B cell (primary cell): Measurements from ENCODE around the gene SLAMF9. TPM values are rescaled to one million over a fixed set of nuclear protein-coding genes. Genes with fewer than 3 reads are reported as not detected.

Source experiments
- ATAC-seq: fragments of 200-7000 bp; cut with Tn5 transposase; one replicate; pipeline ENCODE4 v1.10.0; 2021; ENCODE audit warnings: low read depth, mild to moderate bottlenecking, moderate number of reproducible peaks, moderate library complexity
- CTCF ChIA-PET: fragments of 350-600 bp; sonication (Branson Sonifier 250); formaldehyde crosslinking; loops from one replicate; lab custom pipeline; 2021; ENCODE audit warnings: antibody characterized with exemption, inconsistent platforms; lab: Charles Lee
- POLR2A ChIA-PET: fragments of 350-600 bp; sonication (Branson Sonifier 250); formaldehyde crosslinking; loops from one replicate; lab custom pipeline; 2021; ENCODE audit warnings: antibody characterized with exemption; lab: Charles Lee
- DNase-seq: peaks from one replicate; pipeline ENCODE4 v3.0.0; 2013
- H2AFZ ChIP-seq: 2 replicates; pipeline ENCODE4 v1.6.1; 2012; ENCODE audit warnings: mild to moderate bottlenecking, low read depth, low read length; ENCODE audit not compliant: insufficient read depth, poor library complexity, severe bottlenecking
- H3K27ac ChIP-seq, 2 donors: 1 replicate in 1 of 2; 2 replicates in 1 of 2; pipeline ENCODE4 v1.5.1; 2012 to 2013; ENCODE audit warnings: low read length in 2 of 2, mild to moderate bottlenecking in 2 of 2, moderate library complexity in 1 of 2
- H3K27me3 ChIP-seq, 4 experiments: fragments of 200-600 bp in 1 of 4; sonication (generic) in 1 of 4; replicated peaks in 1 of 4; 1 replicate in 2 of 4; 2 replicates in 2 of 4; pipeline versions ENCODE4 v1.6.1 to v1.7.0; 2013 to 2016; ENCODE audit warnings: low read length in 3 of 4, mild to moderate bottlenecking in 2 of 4, mixed read lengths in 1 of 4, moderate library complexity in 1 of 4; ENCODE audit not compliant: insufficient read depth in 4 of 4, control insufficient read depth in 3 of 4; ENCODE audit errors: control extremely low read depth in 1 of 4
- H3K36me3 ChIP-seq, 2 experiments: replicated peaks in 1 of 2; 1 replicate in 1 of 2; 2 replicates in 1 of 2; pipeline versions ENCODE4 v1.6.1 to v1.7.1; 2013; ENCODE audit warnings: low read length in 1 of 2; ENCODE audit not compliant: insufficient read depth in 2 of 2, control insufficient read depth in 1 of 2; ENCODE audit errors: control extremely low read depth in 1 of 2, extremely low read depth in 1 of 2
- H3K4me1 ChIP-seq, 2 donors: fragments of 200-600 bp in 1 of 2; sonication (generic) in 1 of 2; 1 replicate in 1 of 2; 2 replicates in 1 of 2; pipeline versions ENCODE4 v1.5.1 to v1.6.1; 2013 to 2017; ENCODE audit warnings: low read length in 2 of 2; ENCODE audit not compliant: control insufficient read depth in 2 of 2, insufficient read depth in 2 of 2
- H3K4me2 ChIP-seq: replicated peaks from 2 replicates; pipeline ENCODE3; 2012; ENCODE audit warnings: mild to moderate bottlenecking, low read depth, low read length; ENCODE audit not compliant: poor library complexity, severe bottlenecking
- H3K4me3 ChIP-seq, 5 experiments: fragments of 200-600 bp in 1 of 5; sonication (generic) in 1 of 5; 1 replicate in 3 of 5; 2 replicates in 2 of 5; pipeline versions ENCODE4 v1.5.1 to v1.7.0; 2011 to 2016; ENCODE audit warnings: low read length in 4 of 5, mild to moderate bottlenecking in 4 of 5, low read depth in 2 of 5, control low read depth in 1 of 5, moderate library complexity in 1 of 5; ENCODE audit not compliant: insufficient read depth in 1 of 5; ENCODE audit errors: control extremely low read depth in 1 of 5, extremely low read depth in 1 of 5
- H3K79me2 ChIP-seq: fragments of 200-600 bp; sonication (generic); one replicate; pipeline ENCODE4 v1.6.0; 2016; ENCODE audit warnings: low read length; ENCODE audit not compliant: control insufficient read depth, insufficient read depth
- H3K9ac ChIP-seq: fragments of 200-600 bp; sonication (generic); 2 replicates; pipeline ENCODE4 v1.6.1; 2017; ENCODE audit warnings: mild to moderate bottlenecking, low read length, moderate library complexity
- H3K9me3 ChIP-seq, 3 donors: one replicate each; pipeline versions ENCODE4 v1.6.1 to v1.7.1; 2013; ENCODE audit warnings: low read length in 2 of 3; ENCODE audit not compliant: control insufficient read depth in 2 of 3, insufficient read depth in 1 of 3; ENCODE audit errors: control extremely low read depth in 1 of 3
- H4K20me1 ChIP-seq: 2 replicates; pipeline ENCODE4 v1.6.0; 2012; ENCODE audit warnings: mild to moderate bottlenecking, low read length; ENCODE audit not compliant: insufficient read depth, control insufficient read depth, poor library complexity, severe bottlenecking
- H3K27ac Mint-ChIP-seq: one replicate; pipeline ENCODE4 v1.8.0; 2021; ENCODE audit warnings: mixed read lengths
- H3K27me3 Mint-ChIP-seq: one replicate; pipeline ENCODE4 v1.8.0; 2021; ENCODE audit warnings: mixed read lengths
- H3K4me1 Mint-ChIP-seq: one replicate; pipeline ENCODE4 v1.8.0; 2021; ENCODE audit warnings: mixed read lengths
- H3K4me3 Mint-ChIP-seq: one replicate; pipeline ENCODE4 v1.8.0; 2021; ENCODE audit warnings: mixed read lengths
- H3K9me3 Mint-ChIP-seq: one replicate; pipeline ENCODE4 v1.8.0; 2022; ENCODE audit warnings: mixed read lengths; ENCODE audit not compliant: insufficient read depth
- CTCF ChIP-seq: fragments of 200-600 bp; IDR thresholded peaks from one replicate; pipeline ENCODE4 v1.8.0; 2022; ENCODE audit warnings: antibody characterized with exemption, mild to moderate bottlenecking
- EZH2 ChIP-seq: IDR thresholded peaks from 2 replicates; pipeline ENCODE4 v1.6.1; 2012; ENCODE audit warnings: borderline replicate concordance, low read depth, mild to moderate bottlenecking, moderate library complexity, low read length; ENCODE audit not compliant: insufficient read depth, poor library complexity, severe bottlenecking
- WGBS: methylation state at CpG from one replicate; pipeline ENCODE4 v1.1.5; 2013; ENCODE audit warnings: missing lambda C conversion rate; ENCODE audit not compliant: insufficient coverage; 5-methylcytosine and 5-hydroxymethylcytosine counted together
- intact Hi-C: fragments of 100-400 bp; cut with micrococcal nuclease; formaldehyde crosslinking; loops from one replicate; pipeline ENCODE4 v1.10.0; 2022
- polyA plus RNA-seq: library from polyadenylated mRNA; depleted of rRNA; stranded (reverse); fragments of >200 nt; gene quantifications from 2 replicates; pipeline ENCODE4 v1.2.3, GENCODE V29; 2012
- total RNA-seq, 2 donors: library from RNA; stranded (reverse); fragments of 120-200 nt in 1 of 2; gene quantifications; 1 replicate in 1 of 2; 2 replicates in 1 of 2; pipeline versions ENCODE4 v1.2.3 to v1.2.4, GENCODE V29; 2013 to 2022

SLAMF9 gene
- total and polyA plus RNA-seq, 2 donors (not counting 1 experiment from before 2014, with no cell fraction given) = not detected

GRCh38 chr1:159986531-159986930 is 32.5 kb upstream of the SLAMF9 start:
- H3K27ac ChIP-seq = no peak overlapping the region
- no peaks in the 10 kb centered on the region for H4K20me1 ChIP-seq
- Mint-ChIP-seq H3K27ac (no peak overlapping the region), H3K27me3 (peaks cover 44% of the 10 kb centered on the region), H3K4me3 (no peak overlapping the region), H3K9me3 (no peaks in the 10 kb centered on the region), H3K4me1 (peaks cover 3% of the 10 kb centered on the region)
- peaks cover 0 to 27% (median 6%) of the 10 kb centered on the region in 4 experiments for H3K27me3 ChIP-seq
- H2AFZ ChIP-seq = no peak overlapping the region
- no peak overlapping the region for H3K4me3 ChIP-seq
- DNase-seq (no peak), ATAC-seq (no peak)
- H3K4me1 ChIP-seq = no peaks in the 10 kb centered on the region
- WGBS = no CpG with 5 or more reads among the region's 1 CpG
- no peak for TF ChIP-seq EZH2
- no peak for TF ChIP-seq CTCF
- no peak overlapping the region for H3K9ac ChIP-seq
- no peaks in the 10 kb centered on the region for H3K79me2 ChIP-seq
- POLR2A ChIA-PET = no interaction called here
- intact Hi-C loops = no loop called here
- no peak overlapping the region for H3K4me2 ChIP-seq
- CTCF ChIA-PET = no interaction called here
- no peaks in the 10 kb centered on the region for H3K36me3 ChIP-seq
- peaks cover 0 to 2% (median 0%) of the 10 kb centered on the region in 3 donors for H3K9me3 ChIP-seq

GRCh38 chr1:159986093-159986492 is 32.1 kb upstream of the SLAMF9 start:
- Histone ChIP-seq H3K9me3 (peaks cover 0 to 3% (median 0%) of the 10 kb centered on the region in 3 donors), H4K20me1 (no peaks in the 10 kb centered on the region), H3K9ac (no peak overlapping the region), H3K27me3 (peaks cover 0 to 31% (median 6%) of the 10 kb centered on the region in 4 experiments), H3K79me2 (no peaks in the 10 kb centered on the region), H3K4me2 (no peak overlapping the region), H3K4me3 (no peak overlapping the region), H2AFZ (no peak overlapping the region), H3K4me1 (no peaks in the 10 kb centered on the region), H3K36me3 (no peaks in the 10 kb centered on the region), H3K27ac (no peak overlapping the region)
- intact Hi-C loops = no loop called here
- ChIA-PET POLR2A (no interaction called here), CTCF (no interaction called here)
- peaks cover 41% of the 10 kb centered on the region for H3K27me3 Mint-ChIP-seq
- WGBS = no CpG with 5 or more reads among the region's 2 CpGs
- H3K4me1 Mint-ChIP-seq = no peaks in the 10 kb centered on the region
- no peak overlapping the region for H3K27ac Mint-ChIP-seq
- no peaks in the 10 kb centered on the region for H3K9me3 Mint-ChIP-seq
- DNase-seq (no peak), ATAC-seq (no peak)
- TF ChIP-seq EZH2 (no peak), CTCF (no peak)
- H3K4me3 Mint-ChIP-seq = no peak overlapping the region
